K562 (cell line): ENCODE results near the gene AMZ1.
"Not testable (repeated sequence)": the region's sequence is repeated elsewhere in the genome, so short reads cannot be mapped to it uniquely, and the experiment has no call there.

Experiments
- EWSR1 ChIP-seq: fragments of 450-650 bp; IDR thresholded peaks from 2 replicates; pipeline ENCODE4 v1.6.1; 2018; ENCODE audit warnings: borderline replicate concordance, mild to moderate bottlenecking, low read depth, moderate library complexity; ENCODE audit not compliant: partially characterized antibody
- KDM4B ChIP-seq, 2 experiments: fragments of 450-650 bp in 1 of 2; sonication (generic) in 1 of 2; IDR thresholded peaks; 2 replicates each; pipeline ENCODE4 v1.6.1; 2016 to 2017; ENCODE audit warnings: borderline replicate concordance in 2 of 2, antibody characterized with exemption in 1 of 2, low read depth in 1 of 2, mild to moderate bottlenecking in 1 of 2
- SMC3 ChIP-seq: conservative IDR thresholded peaks from 2 replicates; pipeline ENCODE4 v1.6.1; 2011; ENCODE audit warnings: low read depth, low read length, improper control_type of control experiment; ENCODE audit not compliant: insufficient read depth
- SP2 ChIP-seq: IDR thresholded peaks from 2 replicates; pipeline ENCODE4 v1.6.1; 2011; ENCODE audit warnings: mild to moderate bottlenecking, low read depth, low read length, moderate library complexity; ENCODE audit not compliant: poor library complexity, severe bottlenecking; ENCODE audit errors: extremely low read depth

DNA sequence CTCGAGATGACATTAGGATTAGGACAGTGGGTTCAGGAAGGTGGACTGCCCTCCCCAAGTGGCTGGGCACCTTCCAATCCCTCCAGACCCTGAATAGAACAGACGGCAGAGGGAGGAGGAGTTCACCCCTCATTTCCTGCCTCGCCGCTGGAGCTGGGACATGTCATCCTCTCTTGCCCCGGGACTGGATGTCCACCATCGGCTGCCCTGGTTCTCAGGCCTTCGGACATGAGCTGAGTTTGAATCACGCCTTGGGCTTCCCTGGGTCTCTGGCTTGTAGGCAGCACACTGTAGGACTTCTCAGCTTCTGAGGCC lies 6.1 kb downstream of the AMZ1 start:
- TF ChIP-seq SP2; SMC3; EWSR1; KDM4B (IDR thresholded peaks at IDR 0.05; ENCODE audit: borderline replicate concordance in 2 of 2, low read depth in 1 of 2): not testable (repeated sequence)
